GM12878 (cell line): ENCODE data around the gene GINM1. TPM values are rescaled to one million over a fixed set of nuclear protein-coding genes. Genes with fewer than 3 reads are reported as not detected.

Source experiments
- ATAC-seq: fragments of 200-7000 bp; cut with Tn5 transposase; 3 replicates; pipeline ENCODE4 v1.9.1; 2020; ENCODE audit warnings: mild to moderate bottlenecking, moderate library complexity
- BruUV-seq: library from RNA; stranded (reverse); fragments of 400-500 nt; replicated peaks from 2 replicates; lab custom pipeline; 2021; lab: Mats Ljungman, UMichigan
- CTCF ChIA-PET: fragments of 300-600 bp; sonication (Branson Sonifier 250); formaldehyde crosslinking; extraction: SDS; loops from one replicate; lab custom pipeline; 2021; ENCODE audit warnings: inconsistent platforms; lab: Yijun Ruan, JAX
- POLR2A ChIA-PET: fragments of 350-600 bp; formaldehyde crosslinking; extraction: SDS; loops from one replicate; lab custom pipeline; 2021; ENCODE audit warnings: inconsistent platforms; lab: Charles Lee
- RAD21 ChIA-PET: fragments of 300-600 bp; sonication (Branson Sonifier 250); formaldehyde crosslinking; loops from one replicate; lab custom pipeline; 2023; ENCODE audit warnings: antibody characterized with exemption; ENCODE audit not compliant: unreplicated experiment; lab: Charles Lee
- SMC1A ChIA-PET: fragments of 300-600 bp; sonication (Branson Sonifier 250); formaldehyde crosslinking; loops from one replicate; lab custom pipeline; 2023; ENCODE audit not compliant: unreplicated experiment, uncharacterized antibody; lab: Charles Lee
- DNase-seq: peaks from one replicate; pipeline ENCODE4 v3.0.0-alpha.2; 2011; ENCODE audit warnings: low read depth, low spot score
- FAIRE-seq: peaks from 3 replicates; lab custom pipeline; 2011; peaks lifted over from hg19 to GRCh38; lab: Jason Lieb, UNC
- H2AFZ ChIP-seq: 2 replicates; pipeline ENCODE4 v1.6.0; 2011; ENCODE audit warnings: low read depth, low read length, control low read depth; ENCODE audit not compliant: control insufficient read depth
- H3K27ac ChIP-seq: 2 replicates; pipeline ENCODE4 v1.5.1; 2011; ENCODE audit warnings: control low read depth; ENCODE audit not compliant: control insufficient read depth, insufficient read depth
- H3K27me3 ChIP-seq, 2 experiments: replicated peaks in 1 of 2; 2 replicates each; pipeline versions ENCODE4 v1.6.0 to v1.6.1; 2011; ENCODE audit warnings: low read length in 1 of 2; ENCODE audit not compliant: control insufficient read depth in 2 of 2, insufficient read depth in 2 of 2
- H3K36me3 ChIP-seq, 2 experiments: 2 replicates each; pipeline ENCODE4 v1.5.1; 2011; ENCODE audit warnings: low read length in 1 of 2; ENCODE audit not compliant: control insufficient read depth in 2 of 2, insufficient read depth in 2 of 2
- H3K4me1 ChIP-seq: 2 replicates; pipeline ENCODE4 v1.6.1; 2011; ENCODE audit warnings: mild to moderate bottlenecking, low read length, moderate library complexity, mixed read lengths; ENCODE audit not compliant: control insufficient read depth, insufficient read depth
- H3K4me2 ChIP-seq: 2 replicates; pipeline ENCODE4 v1.6.0; 2011; ENCODE audit warnings: control low read depth; ENCODE audit not compliant: control insufficient read depth, insufficient read depth
- H3K4me3 ChIP-seq: fragments of 200-600 bp; sonication (generic); 2 replicates; pipeline ENCODE4 v1.5.1; 2016
- H3K79me2 ChIP-seq: 2 replicates; pipeline ENCODE4 v1.6.0; 2011; ENCODE audit warnings: low read length; ENCODE audit not compliant: control insufficient read depth, insufficient read depth
- H3K9ac ChIP-seq: 2 replicates; pipeline ENCODE4 v1.8.0; 2011; ENCODE audit warnings: low read length, control low read depth, mixed read lengths; ENCODE audit not compliant: control insufficient read depth, insufficient read depth
- H3K9me3 ChIP-seq: replicated peaks from 3 replicates; pipeline ENCODE4 v1.5.1; 2011; ENCODE audit warnings: mild to moderate bottlenecking, low read length; ENCODE audit not compliant: control insufficient read depth, insufficient read depth
- H4K20me1 ChIP-seq: 2 replicates; pipeline ENCODE4 v1.6.0; 2011; ENCODE audit not compliant: control insufficient read depth, insufficient read depth
- ASH2L ChIP-seq: fragments of 300-600, 200-600 bp; sonication (generic); IDR thresholded peaks from 2 replicates; pipeline ENCODE4 v1.6.1; 2017; ENCODE audit warnings: low read depth, mild to moderate bottlenecking, borderline replicate concordance
- EP300 ChIP-seq, 2 experiments: fragments of 150-350 bp in 1 of 2; IDR thresholded peaks; 2 replicates each; pipeline ENCODE4 v1.6.1; 2011 to 2012; ENCODE audit warnings: low read depth in 2 of 2, low read length in 2 of 2, borderline replicate concordance in 1 of 2, improper control_type of control experiment in 1 of 2, inconsistent platforms in 1 of 2; ENCODE audit not compliant: control insufficient read depth in 1 of 2
- ESRRA ChIP-seq: IDR thresholded peaks from 2 replicates; pipeline ENCODE4 v1.6.1; 2012; ENCODE audit warnings: mild to moderate bottlenecking, low read length, improper control_type of control experiment
- MTA3 ChIP-seq: IDR thresholded peaks from 2 replicates; pipeline ENCODE4 v1.6.1; 2012; ENCODE audit warnings: low read length, inconsistent platforms, borderline replicate concordance
- MXI1 ChIP-seq: fragments of 150-350 bp; IDR thresholded peaks from 2 replicates; pipeline ENCODE4 v1.6.1; 2011; ENCODE audit warnings: low read depth, mild to moderate bottlenecking, inconsistent platforms, low read length, improper control_type of control experiment
- NBN ChIP-seq: fragments of 450-650 bp; IDR thresholded peaks from 2 replicates; pipeline ENCODE4 v1.6.1; 2016
- NRF1 ChIP-seq: conservative IDR thresholded peaks from 2 replicates; pipeline ENCODE4 v1.6.1; 2011; ENCODE audit warnings: mild to moderate bottlenecking, low read depth, low read length, improper control_type of control experiment
- YY1 ChIP-seq: IDR thresholded peaks from 2 replicates; pipeline ENCODE4 v1.6.1; 2011; ENCODE audit warnings: low read depth, mild to moderate bottlenecking, low read length
- ZZZ3 ChIP-seq: IDR thresholded peaks from 2 replicates; pipeline ENCODE4 v1.6.1; 2011; ENCODE audit warnings: low read depth; ENCODE audit not compliant: control insufficient read depth, insufficient read length
- WGBS: methylation state at CpG from one replicate; pipeline ENCODE4 v1.1.6; 2016; ENCODE audit warnings: low lambda C conversion rate; ENCODE audit not compliant: insufficient replicate concordance, insufficient coverage; ENCODE audit errors: missing lambda C conversion rate; 5-methylcytosine and 5-hydroxymethylcytosine counted together
- in situ Hi-C: fragments of 300-500 bp; cut with MboI; formaldehyde crosslinking; loops from 9 replicates; pipeline ENCODE4 v1.14.3; 2018; ENCODE audit warnings: mixed read lengths
- intact Hi-C: fragments of 100-400 bp; cut with micrococcal nuclease; formaldehyde crosslinking; loops from one replicate; pipeline ENCODE4 v1.14.2; 2022; ENCODE audit not compliant: unreplicated experiment
- polyA plus RNA-seq, 11 experiments: library from polyadenylated mRNA; depleted of rRNA in 4 of 11; unstranded in 6 of 11; stranded (reverse) in 5 of 11; fragments of >200 nt; fragmentation: Nextera tagmentation in 4 of 11; fragmentation: Illumina TruSeq in 1 of 11; extraction: Ambion mirVana in 4 of 11; extraction: Trizol in 1 of 11; gene quantifications; 1 replicate in 1 of 11; 2 replicates in 10 of 11; pipeline versions ENCODE4 v1.2.1 to v1.2.3, GENCODE V29; 2011 to 2016; ENCODE audit warnings: inconsistent platforms in 2 of 11, missing spikeins in 2 of 11, low read depth in 1 of 11
- total RNA-seq, 4 experiments: library from RNA; depleted of rRNA in 3 of 4; stranded (reverse); fragments of >200 nt in 3 of 4; fragmentation: Illumina TruSeq in 1 of 4; extraction: Trizol in 1 of 4; gene quantifications; 2 replicates each; pipeline versions ENCODE4 v1.2.1 to v1.2.3, GENCODE V29; 2013 to 2021

Gene GINM1
- total and polyA plus RNA-seq, 10 of the 15 experiments (the other 5 are each of a cell fraction or from before 2014, with no cell fraction given): 10.6 to 38.1 (median 30.8) TPM

- ChIA-PET RAD21 (interaction anchor here (1.4 kb wide), 1 partner anchor 55 kb away, joined by 10 read pairs; no protein-coding TSS in a partner anchor), SMC1A (interaction anchor here (1.1 to 2.1 kb wide), 10 partner anchors 16 to 174 kb away, joined by 3 to 8 read pairs (median 5); partner anchors contain the start of gene LATS1), POLR2A (interaction anchor here (0.6 to 2.2 kb wide), 5 partner anchors 18 to 1270 kb away, joined by 3 to 7 read pairs (median 3); no protein-coding TSS in a partner anchor), CTCF (interaction anchor here (0.9 to 5.2 kb wide), 14 partner anchors 16 to 539 kb away, joined by 3 to 20 read pairs (median 4); partner anchors contain the start of gene ZC3H12D)
- 58% methylated on average over 12 of the region's 12 CpGs for WGBS
- peak overlapping the region; percentile 93 for H3K4me2 ChIP-seq
- H3K9ac ChIP-seq: peak overlapping the region; percentile 76
- ATAC-seq (peak; percentile 10), FAIRE-seq (no peak), DNase-seq (no peak)
- peak overlapping the region; percentile 92 for H3K4me3 ChIP-seq
- TF ChIP-seq MTA3 (no peak), ASH2L (no peak), NBN (no peak), ZZZ3 (no peak), ESRRA (no peak), MXI1 (no peak), EP300 (IDR thresholded peaks at IDR 0.05; ENCODE audit: borderline replicate concordance in 1 of 2, control insufficient read depth in 1 of 2, low read depth in 2 of 2, low read length in 2 of 2) (no peak), NRF1 (no peak), YY1 (no peak)
- H4K20me1 ChIP-seq: no peaks in the 10 kb centered on the region
- H2AFZ ChIP-seq: no peak overlapping the region
- H3K36me3 ChIP-seq: no peaks in the 10 kb centered on the region
- H3K27me3 ChIP-seq: no peaks in the 10 kb centered on the region; a peak in 1 of 4 replicates
- H3K27ac ChIP-seq: peak overlapping the region; percentile 87; the same call in 1 of the 2 replicates
- in situ Hi-C loops: no loop called here
- H3K9me3 ChIP-seq: no peaks in the 10 kb centered on the region
- peaks cover 43% of the 10 kb centered on the region for H3K79me2 ChIP-seq
- intact Hi-C loops: no loop called here
- H3K4me1 ChIP-seq: no peaks in the 10 kb centered on the region; the same call in 1 of the 2 replicates
- no TSS peak for BruUV-seq
Measured at GRCh38 chr6:149544646-149545257, 21.4 kb upstream of the GINM1 start.
